ENCODE data around the gene PROC. TPM values are rescaled to one million over a fixed set of nuclear protein-coding genes. Genes with fewer than 3 reads are reported as not detected.
A peak's percentile ranks its signal among the peaks of the same experiment; 100 is the strongest.

The PROC gene
- total and polyA plus RNA-seq, 12 donors, result 0.10 to 0.16 TPM; not detected in 10

GRCh38 chr2:127414638-127415592, 3.3 kb upstream of the PROC start:
- intact Hi-C loops (cut with DNase I), result loop anchor here in 1 of 2 donors (5.0 kb wide), 1 partner anchor 93 kb away; no protein-coding TSS in a partner anchor
- Histone ChIP-seq H3K27me3 (no peaks in the 10 kb centered on the region), H3K27ac (no peak overlapping the region), H3K4me3 (no peak overlapping the region), H3K36me3 (replicated peaks in 1 of 2) (no peaks in the 10 kb centered on the region), H3K4me1 (replicated peaks in 1 of 2) (peaks cover 6 to 35% of the 10 kb centered on the region in 2 donors), H3K9me3 (replicated peaks in 1 of 3) (no peaks in the 10 kb centered on the region)
- no peak for TF ChIP-seq POLR2A (IDR thresholded peaks at IDR 0.05)
- TF ChIP-seq CTCF (IDR thresholded peaks at IDR 0.05), result no peak
- peak in 1 of 7 donors; percentile 26 for DNase-seq
- WGBS, 4 donors, result 76 to 84% (median 80%) methylated on average over 12 to 13 of the region's 13 CpGs

- TF ChIP-seq POLR2A (IDR thresholded peaks at IDR 0.05) (no peak), CTCF (IDR thresholded peaks at IDR 0.05) (peak; percentile 51 to 81 (median 70))
- no peak overlapping the region for H3K27ac ChIP-seq
- 15 to 57% (median 20%) methylated on average over 12 to 55 of the region's 55 CpGs for WGBS, 4 donors
- H3K9me3 ChIP-seq (replicated peaks in 1 of 3), result no peaks in the 10 kb centered on the region
- intact Hi-C loops (cut with DNase I), result loop anchor here in 1 of 2 donors (5.0 kb wide), 1 partner anchor 94 kb away; no protein-coding TSS in a partner anchor
- DNase-seq, result peak; percentile 62 to 82 (median 80)
- H3K4me1 ChIP-seq (replicated peaks in 1 of 2), result peaks cover 0 to 26% of the 10 kb centered on the region in 2 donors
- H3K4me3 ChIP-seq, result peak overlapping the region in 2 of 4 donors; percentile 11 to 49
- no peaks in the 10 kb centered on the region for H3K27me3 ChIP-seq
- no peaks in the 10 kb centered on the region for H3K36me3 ChIP-seq (replicated peaks in 1 of 2)
Observed at GRCh38 chr2:127415593-127416505, 2.4 kb upstream of the PROC start.

GRCh38 chr2:127416506-127417001, 1.7 kb upstream of the PROC start:
- DNase-seq, result no peak
- Histone ChIP-seq H3K27ac (no peak overlapping the region), H3K4me1 (replicated peaks in 1 of 2) (peaks cover 0 to 19% of the 10 kb centered on the region in 2 donors), H3K36me3 (replicated peaks in 1 of 2) (no peaks in the 10 kb centered on the region), H3K4me3 (peak overlapping the region in 1 of 4 donors; percentile 49), H3K9me3 (replicated peaks in 1 of 3) (no peaks in the 10 kb centered on the region), H3K27me3 (no peaks in the 10 kb centered on the region)
- WGBS, 4 donors, result 32 to 45% (median 36%) methylated on average over 4 of the region's 4 CpGs
- intact Hi-C loops (cut with DNase I), result loop anchor here in 1 of 2 donors (5.0 kb wide), 1 partner anchor 94 kb away; no protein-coding TSS in a partner anchor
- TF ChIP-seq CTCF (IDR thresholded peaks at IDR 0.05) (no peak), POLR2A (IDR thresholded peaks at IDR 0.05) (no peak)

All from adrenal gland (tissue), 12 donors.